Nephron progenitor cell (in vitro differentiated cells): ENCODE measurements around the gene CAND2.

ENCODE experiments used
- DNase-seq: peaks from one replicate; pipeline ENCODE4 v3.0.0; 2021
- H3K27ac Mint-ChIP-seq: 2 replicates; pipeline ENCODE4 v1.8.0; 2021; ENCODE audit warnings: mild to moderate bottlenecking, moderate library complexity, mixed read lengths
- H3K27me3 Mint-ChIP-seq: 2 replicates; pipeline ENCODE4 v1.8.0; 2021; ENCODE audit warnings: mild to moderate bottlenecking, low read depth, mixed read lengths; ENCODE audit not compliant: poor library complexity
- H3K36me3 Mint-ChIP-seq: 2 replicates; pipeline ENCODE4 v1.8.0; 2021; ENCODE audit warnings: low read depth, mixed read lengths
- H3K4me1 Mint-ChIP-seq: 2 replicates; pipeline ENCODE4 v1.8.0; 2021; ENCODE audit warnings: mixed read lengths
- H3K4me3 Mint-ChIP-seq: 2 replicates; pipeline ENCODE4 v1.8.0; 2021; ENCODE audit warnings: mild to moderate bottlenecking, moderate library complexity, mixed read lengths
- H3K9me3 Mint-ChIP-seq: 2 replicates; pipeline ENCODE4 v1.8.0; 2021; ENCODE audit warnings: mild to moderate bottlenecking, moderate library complexity, mixed read lengths
- TF ChIP-seq, protein P1 (sequence below): fragments of 200-600 bp; sonication (generic); IDR thresholded peaks from 2 replicates; pipeline ENCODE4 v1.5.0; 2021; ENCODE audit warnings: antibody characterized with exemption

Gene CAND2

DNA sequence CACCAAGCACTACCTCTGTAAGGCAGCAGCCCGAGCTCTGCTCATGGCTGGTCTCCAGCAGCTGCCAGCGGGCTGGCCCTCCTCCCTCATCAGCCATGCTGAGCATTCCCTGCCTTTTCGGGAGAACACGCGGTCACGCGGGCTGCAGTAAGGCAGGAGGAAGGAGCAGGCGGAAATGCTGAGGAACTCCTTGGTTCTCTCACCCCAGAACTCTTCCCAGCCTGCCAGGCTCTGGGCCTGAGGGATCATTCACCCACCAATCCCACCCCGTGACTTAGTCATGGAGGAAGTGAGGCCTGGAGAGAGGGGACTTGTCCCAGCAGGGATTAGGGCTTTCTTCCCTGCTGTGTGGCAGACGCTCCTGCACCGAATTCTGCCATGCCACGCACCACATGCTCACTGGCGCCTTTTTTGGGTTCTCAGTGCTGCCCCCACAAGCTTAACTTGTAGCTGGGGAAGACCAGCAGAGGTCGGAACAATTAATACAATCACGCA is 87.8 kb downstream of the CAND2 start:
- no peak overlapping the region for H3K27ac Mint-ChIP-seq
- H3K4me3 Mint-ChIP-seq: no peak overlapping the region
- H3K4me1 Mint-ChIP-seq: peaks cover 22% of the 10 kb centered on the region
- no peaks in the 10 kb centered on the region for H3K36me3 Mint-ChIP-seq
- peaks cover 10% of the 10 kb centered on the region for H3K27me3 Mint-ChIP-seq
- DNase-seq: no peak
- TF ChIP-seq, protein P1, sequence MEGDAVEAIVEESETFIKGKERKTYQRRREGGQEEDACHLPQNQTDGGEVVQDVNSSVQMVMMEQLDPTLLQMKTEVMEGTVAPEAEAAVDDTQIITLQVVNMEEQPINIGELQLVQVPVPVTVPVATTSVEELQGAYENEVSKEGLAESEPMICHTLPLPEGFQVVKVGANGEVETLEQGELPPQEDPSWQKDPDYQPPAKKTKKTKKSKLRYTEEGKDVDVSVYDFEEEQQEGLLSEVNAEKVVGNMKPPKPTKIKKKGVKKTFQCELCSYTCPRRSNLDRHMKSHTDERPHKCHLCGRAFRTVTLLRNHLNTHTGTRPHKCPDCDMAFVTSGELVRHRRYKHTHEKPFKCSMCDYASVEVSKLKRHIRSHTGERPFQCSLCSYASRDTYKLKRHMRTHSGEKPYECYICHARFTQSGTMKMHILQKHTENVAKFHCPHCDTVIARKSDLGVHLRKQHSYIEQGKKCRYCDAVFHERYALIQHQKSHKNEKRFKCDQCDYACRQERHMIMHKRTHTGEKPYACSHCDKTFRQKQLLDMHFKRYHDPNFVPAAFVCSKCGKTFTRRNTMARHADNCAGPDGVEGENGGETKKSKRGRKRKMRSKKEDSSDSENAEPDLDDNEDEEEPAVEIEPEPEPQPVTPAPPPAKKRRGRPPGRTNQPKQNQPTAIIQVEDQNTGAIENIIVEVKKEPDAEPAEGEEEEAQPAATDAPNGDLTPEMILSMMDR: no peak
- H3K9me3 Mint-ChIP-seq: no peaks in the 10 kb centered on the region
